Fibroblast of lung (primary cell): ENCODE results near the gene CXCL17. TPM values are rescaled to one million over a fixed set of nuclear protein-coding genes. Genes with fewer than 3 reads are reported as not detected.

ENCODE experiments used
- DNase-seq, 2 donors: peaks; one replicate each; pipeline versions ENCODE4 v3.0.0 to v3.0.0-alpha.2; 2010; ENCODE audit warnings: low read depth in 2 of 2
- H2AFZ ChIP-seq: 2 replicates; pipeline ENCODE4 v1.5.1; 2012; ENCODE audit warnings: low read length, control low read depth, inconsistent platforms
- H3K27ac ChIP-seq: 2 replicates; pipeline ENCODE4 v1.5.1; 2011; ENCODE audit warnings: low read length, control low read depth; ENCODE audit not compliant: insufficient read depth
- H3K27me3 ChIP-seq: 2 replicates; pipeline ENCODE4 v1.5.1; 2011; ENCODE audit warnings: mild to moderate bottlenecking, low read length; ENCODE audit not compliant: control insufficient read depth, insufficient read depth
- H3K36me3 ChIP-seq: 2 replicates; pipeline ENCODE4 v1.5.1; 2011; ENCODE audit warnings: low read length; ENCODE audit not compliant: control insufficient read depth, insufficient read depth
- H3K4me1 ChIP-seq: 2 replicates; pipeline ENCODE4 v1.5.1; 2011; ENCODE audit warnings: low read length; ENCODE audit not compliant: control insufficient read depth, insufficient read depth; ENCODE audit errors: extremely low read depth
- H3K4me2 ChIP-seq: 2 replicates; pipeline ENCODE4 v1.5.1; 2011; ENCODE audit warnings: low read length, control low read depth; ENCODE audit not compliant: insufficient read depth; ENCODE audit errors: extremely low read depth
- H3K4me3 ChIP-seq, 4 experiments: fragments of 200-600 bp in 1 of 4; sonication (generic) in 1 of 4; replicated peaks in 1 of 4; 2 replicates each; pipeline ENCODE4 v1.5.1; 2011 to 2016; ENCODE audit warnings: low read length in 4 of 4, low read depth in 3 of 4, mild to moderate bottlenecking in 3 of 4, control low read depth in 2 of 4, inconsistent platforms in 1 of 4, mixed read lengths in 1 of 4; ENCODE audit not compliant: insufficient read depth in 1 of 4; ENCODE audit errors: control extremely low read depth in 1 of 4
- H3K79me2 ChIP-seq: 2 replicates; pipeline ENCODE4 v1.5.1; 2012; ENCODE audit warnings: mild to moderate bottlenecking, low read length, inconsistent platforms; ENCODE audit not compliant: control insufficient read depth, insufficient read depth
- H3K9ac ChIP-seq: 2 replicates; pipeline ENCODE4 v1.5.1; 2011; ENCODE audit warnings: mild to moderate bottlenecking, low read length, control low read depth; ENCODE audit not compliant: insufficient read depth
- H3K9me3 ChIP-seq: 2 replicates; pipeline ENCODE4 v1.5.1; 2012; ENCODE audit warnings: low read depth, low read length; ENCODE audit not compliant: control insufficient read depth, insufficient read depth
- H4K20me1 ChIP-seq: 2 replicates; pipeline ENCODE4 v1.5.1; 2011; ENCODE audit warnings: low read length; ENCODE audit not compliant: control insufficient read depth, insufficient read depth; ENCODE audit errors: extremely low read depth
- EZH2 ChIP-seq: IDR thresholded peaks from 2 replicates; pipeline ENCODE4 v1.5.1; 2012; ENCODE audit warnings: low read length, control low read depth, mild to moderate bottlenecking; ENCODE audit errors: missing control alignments
- polyA plus RNA-seq, 2 donors: library from polyadenylated mRNA; depleted of rRNA in 1 of 2; stranded (reverse) in 1 of 2; unstranded in 1 of 2; fragments of >200 nt; gene quantifications; 2 replicates each; pipeline ENCODE4 v1.2.1, GENCODE V29; 2011 to 2012; ENCODE audit warnings: missing spikeins in 1 of 2
- total RNA-seq: library from RNA; depleted of rRNA; stranded (reverse); fragments of >200 nt; gene quantifications from 2 replicates; pipeline ENCODE4 v1.2.1, GENCODE V29; 2014
- TF ChIP-seq, protein P1 (sequence below), 2 donors: IDR thresholded peaks in 1 of 2; conservative IDR thresholded peaks in 1 of 2; 1 replicate in 1 of 2; 2 replicates in 1 of 2; pipeline ENCODE4 v1.5.1; 2011 to 2012; ENCODE audit warnings: low read length in 2 of 2, control low read depth in 1 of 2, inconsistent platforms in 1 of 2, low read depth in 1 of 2, mild to moderate bottlenecking in 1 of 2

The CXCL17 gene
- total and polyA plus RNA-seq, 2 donors (not counting 1 experiment from before 2014, with no cell fraction given), result not detected

DNA sequence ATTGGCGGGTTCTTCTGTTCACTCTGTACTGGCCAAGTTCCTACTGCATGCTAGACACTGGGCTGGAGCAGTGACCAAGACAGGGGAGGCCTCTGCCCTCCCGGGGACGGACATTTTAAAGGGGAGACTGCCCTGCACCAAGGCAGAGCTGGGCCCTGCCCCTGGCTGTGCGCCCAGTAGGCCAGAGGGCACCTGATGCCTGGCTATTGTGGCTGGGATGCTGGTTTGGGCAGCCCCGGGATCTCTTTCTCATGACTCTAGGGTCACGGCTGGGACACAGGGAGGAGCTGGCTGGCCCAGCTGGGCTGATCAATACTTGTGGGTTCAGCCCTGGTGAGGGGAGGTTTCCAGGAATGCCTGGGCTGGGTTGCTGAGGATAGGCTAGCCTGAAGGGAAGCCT is 33.3 kb downstream of the CXCL17 start:
- H2AFZ ChIP-seq, result no peak overlapping the region
- H3K9me3 ChIP-seq, result no peaks in the 10 kb centered on the region
- no peak overlapping the region for H3K27ac ChIP-seq
- TF ChIP-seq, protein P1, sequence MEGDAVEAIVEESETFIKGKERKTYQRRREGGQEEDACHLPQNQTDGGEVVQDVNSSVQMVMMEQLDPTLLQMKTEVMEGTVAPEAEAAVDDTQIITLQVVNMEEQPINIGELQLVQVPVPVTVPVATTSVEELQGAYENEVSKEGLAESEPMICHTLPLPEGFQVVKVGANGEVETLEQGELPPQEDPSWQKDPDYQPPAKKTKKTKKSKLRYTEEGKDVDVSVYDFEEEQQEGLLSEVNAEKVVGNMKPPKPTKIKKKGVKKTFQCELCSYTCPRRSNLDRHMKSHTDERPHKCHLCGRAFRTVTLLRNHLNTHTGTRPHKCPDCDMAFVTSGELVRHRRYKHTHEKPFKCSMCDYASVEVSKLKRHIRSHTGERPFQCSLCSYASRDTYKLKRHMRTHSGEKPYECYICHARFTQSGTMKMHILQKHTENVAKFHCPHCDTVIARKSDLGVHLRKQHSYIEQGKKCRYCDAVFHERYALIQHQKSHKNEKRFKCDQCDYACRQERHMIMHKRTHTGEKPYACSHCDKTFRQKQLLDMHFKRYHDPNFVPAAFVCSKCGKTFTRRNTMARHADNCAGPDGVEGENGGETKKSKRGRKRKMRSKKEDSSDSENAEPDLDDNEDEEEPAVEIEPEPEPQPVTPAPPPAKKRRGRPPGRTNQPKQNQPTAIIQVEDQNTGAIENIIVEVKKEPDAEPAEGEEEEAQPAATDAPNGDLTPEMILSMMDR (conservative IDR thresholded peaks at IDR 0.05 in 1 of 2, IDR thresholded peaks at IDR 0.05 in 1 of 2; ENCODE audit: low read depth in 1 of 2, low read length in 2 of 2), result no peak
- no peak for TF ChIP-seq EZH2
- H3K9ac ChIP-seq, result no peak overlapping the region
- no peaks in the 10 kb centered on the region for H3K27me3 ChIP-seq
- H3K4me3 ChIP-seq, result no peak overlapping the region
- H3K79me2 ChIP-seq, result no peaks in the 10 kb centered on the region
- no peak overlapping the region for H3K4me2 ChIP-seq
- H3K4me1 ChIP-seq, result no peaks in the 10 kb centered on the region
- DNase-seq, result peak in 1 of 2 donors; percentile 21
- no peaks in the 10 kb centered on the region for H3K36me3 ChIP-seq
- no peaks in the 10 kb centered on the region for H4K20me1 ChIP-seq

DNA sequence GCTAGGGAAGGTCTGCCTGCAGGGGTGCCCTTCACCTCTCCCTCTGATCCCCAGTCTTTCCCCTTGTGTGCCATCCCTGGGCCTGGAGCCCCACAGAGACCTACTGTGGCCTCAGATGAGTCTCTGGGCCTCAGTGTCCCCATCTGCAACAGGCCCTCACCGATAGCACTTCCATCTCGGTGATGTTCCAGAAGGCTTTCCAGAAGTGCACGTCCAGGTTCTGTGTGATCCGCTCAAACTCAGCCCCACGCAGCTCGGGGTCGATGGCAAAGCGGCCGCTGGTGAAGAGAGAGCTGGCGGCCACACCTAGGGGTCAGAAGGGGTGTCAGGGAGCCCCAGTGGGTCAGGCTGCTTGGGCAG is 35.0 kb downstream of the CXCL17 start:
- TF ChIP-seq, protein P1 (conservative IDR thresholded peaks at IDR 0.05 in 1 of 2, IDR thresholded peaks at IDR 0.05 in 1 of 2; ENCODE audit: low read depth in 1 of 2, low read length in 2 of 2), result no peak
- Histone ChIP-seq H3K4me3 (no peak overlapping the region), H3K4me2 (no peak overlapping the region), H3K36me3 (no peaks in the 10 kb centered on the region), H3K79me2 (no peaks in the 10 kb centered on the region), H2AFZ (no peak overlapping the region), H3K27ac (no peak overlapping the region), H3K4me1 (no peaks in the 10 kb centered on the region), H3K27me3 (no peaks in the 10 kb centered on the region), H3K9ac (no peak overlapping the region), H4K20me1 (no peaks in the 10 kb centered on the region), H3K9me3 (no peaks in the 10 kb centered on the region)
- DNase-seq, result no peak

DNA sequence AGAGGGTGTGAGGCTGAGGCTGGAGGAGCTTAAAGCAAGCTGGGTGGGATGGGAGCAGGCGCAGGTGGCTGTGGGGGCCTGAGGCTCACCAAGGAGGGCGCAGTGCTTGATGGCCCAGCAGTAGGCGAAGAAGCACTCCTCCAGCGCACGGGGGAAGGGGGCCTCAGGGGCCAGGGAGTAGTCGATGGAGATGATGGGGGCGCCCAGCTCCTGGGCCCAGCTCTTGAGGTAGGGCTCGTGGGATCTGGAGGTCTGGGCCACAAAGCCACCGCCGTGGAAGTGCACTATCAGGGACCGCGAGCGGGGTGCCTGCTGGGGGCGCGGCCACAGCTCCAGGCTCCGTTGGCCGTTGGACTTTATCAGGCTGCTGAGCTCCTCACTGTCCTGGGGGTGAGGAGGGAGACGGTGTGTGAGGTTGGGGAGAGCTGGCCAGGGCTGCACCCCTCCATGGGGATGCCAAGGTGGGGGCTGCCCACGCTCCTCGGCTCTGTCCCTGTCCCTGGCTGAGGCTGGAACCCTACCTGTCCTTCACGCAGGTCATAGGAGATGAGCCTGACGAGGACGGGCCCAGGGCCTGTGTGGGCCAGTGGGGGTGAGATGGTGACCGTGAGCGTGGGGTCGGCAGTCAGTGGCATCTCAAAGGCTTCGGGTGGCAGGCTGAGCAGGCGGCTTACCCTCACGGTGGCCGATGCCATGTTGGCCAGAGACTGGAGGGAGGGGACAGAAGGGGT is 35.5 kb downstream of the CXCL17 start:
- Histone ChIP-seq H3K27ac (no peak overlapping the region), H3K4me3 (no peak overlapping the region), H3K9ac (no peak overlapping the region), H2AFZ (no peak overlapping the region), H4K20me1 (no peaks in the 10 kb centered on the region), H3K4me2 (no peak overlapping the region), H3K27me3 (no peaks in the 10 kb centered on the region), H3K36me3 (no peaks in the 10 kb centered on the region), H3K9me3 (no peaks in the 10 kb centered on the region), H3K4me1 (no peaks in the 10 kb centered on the region), H3K79me2 (no peaks in the 10 kb centered on the region)
- TF ChIP-seq, protein P1 (conservative IDR thresholded peaks at IDR 0.05 in 1 of 2, IDR thresholded peaks at IDR 0.05 in 1 of 2; ENCODE audit: low read depth in 1 of 2, low read length in 2 of 2), result no peak
- no peak for TF ChIP-seq EZH2
- no peak for DNase-seq
